ENCODE measurements around the gene OR6C3.
"Not testable (repeated sequence)": the region's sequence is repeated elsewhere in the genome, so short reads cannot be mapped to it uniquely, and the experiment has no call there.

OR6C3 gene

GRCh38 chr12:55330446-55330845 lies at the start of gene OR6C3:
TSS of gene OR6C3 (plus strand) at chr12:55330746. CDS start at chr12:55331701, 955 bp downstream.
- no peak for DNase-seq

GRCh38 chr12:55280991-55281390 lies 49.6 kb upstream of the OR6C3 start:
- DNase-seq = no peak

GRCh38 chr12:55289999-55290398 lies 40.5 kb upstream of the OR6C3 start:
- no peak for DNase-seq

GRCh38 chr12:55296469-55296868 lies 34.1 kb upstream of the OR6C3 start, which contains the start of gene OR6C6:
TSS of gene OR6C6 (minus strand) at chr12:55296569. CDS start at chr12:55295232, 1,337 bp downstream.
- DNase-seq = no peak

- DNase-seq = no peak
These were observed 16.5 kb upstream of the OR6C3 start, which contains the start of gene OR6C1 for GRCh38 chr12:55314043-55314442. TSS of gene OR6C1 (plus strand) at chr12:55314343. CDS start at chr12:55320600, 6,257 bp downstream.

- no peak for DNase-seq
These were observed 10.3 kb upstream of the OR6C3 start for GRCh38 chr12:55320201-55320600.

- DNase-seq = not testable (repeated sequence)
These were observed 4.7 kb upstream of the OR6C3 start for GRCh38 chr12:55325801-55326200.

GRCh38 chr12:55336002-55336401 lies 5.5 kb downstream of the OR6C3 start:
- DNase-seq = no peak

GRCh38 chr12:55355338-55355737 lies 24.8 kb downstream of the OR6C3 start:
- not testable (repeated sequence) for DNase-seq

GRCh38 chr12:55362675-55363074 lies 32.1 kb downstream of the OR6C3 start, which contains the start of gene OR6C75:
TSS of gene OR6C75 (plus strand) at chr12:55362975. CDS start at chr12:55365111, 2,136 bp downstream.
- no peak for DNase-seq

- no peak for DNase-seq
These were observed 34.5 kb downstream of the OR6C3 start for GRCh38 chr12:55365086-55365485.

GRCh38 chr12:55372521-55372920 lies 42.0 kb downstream of the OR6C3 start:
- no peak for DNase-seq
